HepG2 (cell line): ENCODE measurements around the gene COL9A2. TPM values are rescaled to one million over a fixed set of nuclear protein-coding genes. Genes with fewer than 3 reads are reported as not detected.

Source experiments
- HIVEP1 ChIP-seq: sonication (generic); formaldehyde crosslinking; IDR thresholded peaks from 2 replicates; pipeline ENCODE4 v1.4.0; 2020; ENCODE audit warnings: mild to moderate bottlenecking, missing genetic modification reagents
- HNRNPK ChIP-seq: fragments of 200-400 bp; formaldehyde crosslinking; IDR thresholded peaks from 2 replicates; pipeline ENCODE4 v1.6.1; 2018; ENCODE audit warnings: low read length, low read depth, moderate library complexity, mild to moderate bottlenecking; ENCODE audit not compliant: poor library complexity, severe bottlenecking
- KAT7 ChIP-seq: IDR thresholded peaks from 2 replicates; pipeline ENCODE4 v1.6.1; 2018; ENCODE audit warnings: borderline replicate concordance, missing compliant biosample characterization
- NCOR1 ChIP-seq: fragments of 200-600 bp; sonication (generic); IDR thresholded peaks from 2 replicates; pipeline ENCODE4 v1.7.0; 2017; ENCODE audit warnings: antibody characterized with exemption, low read length, borderline replicate concordance
- SIX4 ChIP-seq: sonication (generic); formaldehyde crosslinking; IDR thresholded peaks from 2 replicates; pipeline ENCODE4 v1.4.0; 2020; ENCODE audit warnings: missing genetic modification reagents
- ZNF263 ChIP-seq: sonication (generic); formaldehyde crosslinking; IDR thresholded peaks from 2 replicates; pipeline ENCODE4 v1.4.0; 2020; ENCODE audit warnings: missing genetic modification reagents
- ZNF335 ChIP-seq: sonication (generic); formaldehyde crosslinking; IDR thresholded peaks from 2 replicates; pipeline ENCODE4 v1.4.0; 2020; ENCODE audit warnings: missing genetic modification reagents
- ZNF367 ChIP-seq: sonication (generic); formaldehyde crosslinking; IDR thresholded peaks from 2 replicates; pipeline ENCODE4 v1.4.0; 2020; ENCODE audit warnings: missing genetic modification reagents, borderline replicate concordance
- ZNF546 ChIP-seq: sonication (generic); formaldehyde crosslinking; conservative IDR thresholded peaks from 2 replicates; pipeline ENCODE4 v1.8.1; 2023; ENCODE audit warnings: mild to moderate bottlenecking, missing genetic modification reagents
- ZNF850 ChIP-seq: sonication (generic); formaldehyde crosslinking; conservative IDR thresholded peaks from 2 replicates; pipeline ENCODE4 v1.9.0; 2021; ENCODE audit warnings: mild to moderate bottlenecking, missing genetic modification reagents
- polyA plus RNA-seq, 8 experiments: library from polyadenylated mRNA; depleted of rRNA in 3 of 8; stranded (reverse) in 7 of 8; unstranded in 1 of 8; fragments of >200 nt; fragmentation: Illumina TruSeq in 4 of 8; extraction: Trizol in 4 of 8; gene quantifications; 2 replicates each; pipeline versions ENCODE4 v1.2.1 to v1.2.3, GENCODE V29; 2011 to 2016; ENCODE audit warnings: low read depth in 4 of 8, missing spikeins in 1 of 8, mixed read lengths in 1 of 8; ENCODE audit not compliant: insufficient read depth in 1 of 8
- total RNA-seq, 5 experiments: library from RNA; depleted of rRNA; stranded (reverse); fragments of >200 nt; fragmentation: Illumina TruSeq; extraction: Trizol; gene quantifications; 2 replicates each; pipeline ENCODE4 v1.2.3, GENCODE V29; 2016; ENCODE audit warnings: low read depth in 1 of 5
- TF ChIP-seq, protein P1 (sequence below): IDR thresholded peaks from 2 replicates; pipeline ENCODE4 v1.6.1; 2016; ENCODE audit warnings: low read depth, missing genetic modification reagents, missing compliant biosample characterization
- TF ChIP-seq, protein P2 (sequence below): sonication (generic); formaldehyde crosslinking; IDR thresholded peaks from 2 replicates; pipeline ENCODE4 v1.4.0; 2020; ENCODE audit warnings: missing genetic modification reagents
- TF ChIP-seq, protein P3 (sequence below): sonication (generic); formaldehyde crosslinking; IDR thresholded peaks from 2 replicates; pipeline ENCODE4 v1.4.0; 2020; ENCODE audit warnings: missing genetic modification reagents, borderline replicate concordance

The COL9A2 gene
- total and polyA plus RNA-seq, 2 of the 13 experiments (the other 11 are each of a cell fraction or from before 2014, with no cell fraction given): 20.2 to 26.9 TPM

GRCh38 chr1:40257688-40258444, 59.2 kb downstream of the COL9A2 start, which contains the start of gene ZMPSTE24 (continued):
- TF ChIP-seq, protein P1, sequence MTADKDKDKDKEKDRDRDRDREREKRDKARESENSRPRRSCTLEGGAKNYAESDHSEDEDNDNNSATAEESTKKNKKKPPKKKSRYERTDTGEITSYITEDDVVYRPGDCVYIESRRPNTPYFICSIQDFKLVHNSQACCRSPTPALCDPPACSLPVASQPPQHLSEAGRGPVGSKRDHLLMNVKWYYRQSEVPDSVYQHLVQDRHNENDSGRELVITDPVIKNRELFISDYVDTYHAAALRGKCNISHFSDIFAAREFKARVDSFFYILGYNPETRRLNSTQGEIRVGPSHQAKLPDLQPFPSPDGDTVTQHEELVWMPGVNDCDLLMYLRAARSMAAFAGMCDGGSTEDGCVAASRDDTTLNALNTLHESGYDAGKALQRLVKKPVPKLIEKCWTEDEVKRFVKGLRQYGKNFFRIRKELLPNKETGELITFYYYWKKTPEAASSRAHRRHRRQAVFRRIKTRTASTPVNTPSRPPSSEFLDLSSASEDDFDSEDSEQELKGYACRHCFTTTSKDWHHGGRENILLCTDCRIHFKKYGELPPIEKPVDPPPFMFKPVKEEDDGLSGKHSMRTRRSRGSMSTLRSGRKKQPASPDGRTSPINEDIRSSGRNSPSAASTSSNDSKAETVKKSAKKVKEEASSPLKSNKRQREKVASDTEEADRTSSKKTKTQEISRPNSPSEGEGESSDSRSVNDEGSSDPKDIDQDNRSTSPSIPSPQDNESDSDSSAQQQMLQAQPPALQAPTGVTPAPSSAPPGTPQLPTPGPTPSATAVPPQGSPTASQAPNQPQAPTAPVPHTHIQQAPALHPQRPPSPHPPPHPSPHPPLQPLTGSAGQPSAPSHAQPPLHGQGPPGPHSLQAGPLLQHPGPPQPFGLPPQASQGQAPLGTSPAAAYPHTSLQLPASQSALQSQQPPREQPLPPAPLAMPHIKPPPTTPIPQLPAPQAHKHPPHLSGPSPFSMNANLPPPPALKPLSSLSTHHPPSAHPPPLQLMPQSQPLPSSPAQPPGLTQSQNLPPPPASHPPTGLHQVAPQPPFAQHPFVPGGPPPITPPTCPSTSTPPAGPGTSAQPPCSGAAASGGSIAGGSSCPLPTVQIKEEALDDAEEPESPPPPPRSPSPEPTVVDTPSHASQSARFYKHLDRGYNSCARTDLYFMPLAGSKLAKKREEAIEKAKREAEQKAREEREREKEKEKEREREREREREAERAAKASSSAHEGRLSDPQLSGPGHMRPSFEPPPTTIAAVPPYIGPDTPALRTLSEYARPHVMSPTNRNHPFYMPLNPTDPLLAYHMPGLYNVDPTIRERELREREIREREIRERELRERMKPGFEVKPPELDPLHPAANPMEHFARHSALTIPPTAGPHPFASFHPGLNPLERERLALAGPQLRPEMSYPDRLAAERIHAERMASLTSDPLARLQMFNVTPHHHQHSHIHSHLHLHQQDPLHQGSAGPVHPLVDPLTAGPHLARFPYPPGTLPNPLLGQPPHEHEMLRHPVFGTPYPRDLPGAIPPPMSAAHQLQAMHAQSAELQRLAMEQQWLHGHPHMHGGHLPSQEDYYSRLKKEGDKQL (CRISPR knock-in tag): peak; percentile 31; the same call in 1 of the 2 replicates
- TF ChIP-seq KAT7 (CRISPR knock-in tag) (peak; percentile 100), ZNF335 (peak; percentile 93), ZNF367 (CRISPR knock-in tag) (no peak), HIVEP1 (CRISPR knock-in tag) (peak; percentile 90; the same call in 1 of the 2 replicates), ZNF263 (no peak; the same call in none of the 2 replicates), ZNF546 (CRISPR knock-in tag) (peak; percentile 61; the same call in 1 of the 2 replicates), NCOR1 (peak; percentile 59; the same call in 1 of the 2 replicates), HNRNPK (no peak), SIX4 (CRISPR knock-in tag) (peak; percentile 48; the same call in 1 of the 2 replicates), ZNF850 (0 out of 2 replicates have a peak, but pooled peaks have one; percentile 85)
- TF ChIP-seq, protein P2, sequence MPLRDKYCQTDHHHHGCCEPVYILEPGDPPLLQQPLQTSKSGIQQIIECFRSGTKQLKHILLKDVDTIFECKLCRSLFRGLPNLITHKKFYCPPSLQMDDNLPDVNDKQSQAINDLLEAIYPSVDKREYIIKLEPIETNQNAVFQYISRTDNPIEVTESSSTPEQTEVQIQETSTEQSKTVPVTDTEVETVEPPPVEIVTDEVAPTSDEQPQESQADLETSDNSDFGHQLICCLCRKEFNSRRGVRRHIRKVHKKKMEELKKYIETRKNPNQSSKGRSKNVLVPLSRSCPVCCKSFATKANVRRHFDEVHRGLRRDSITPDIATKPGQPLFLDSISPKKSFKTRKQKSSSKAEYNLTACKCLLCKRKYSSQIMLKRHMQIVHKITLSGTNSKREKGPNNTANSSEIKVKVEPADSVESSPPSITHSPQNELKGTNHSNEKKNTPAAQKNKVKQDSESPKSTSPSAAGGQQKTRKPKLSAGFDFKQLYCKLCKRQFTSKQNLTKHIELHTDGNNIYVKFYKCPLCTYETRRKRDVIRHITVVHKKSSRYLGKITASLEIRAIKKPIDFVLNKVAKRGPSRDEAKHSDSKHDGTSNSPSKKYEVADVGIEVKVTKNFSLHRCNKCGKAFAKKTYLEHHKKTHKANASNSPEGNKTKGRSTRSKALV (CRISPR knock-in tag): no peak
- TF ChIP-seq, protein P3, sequence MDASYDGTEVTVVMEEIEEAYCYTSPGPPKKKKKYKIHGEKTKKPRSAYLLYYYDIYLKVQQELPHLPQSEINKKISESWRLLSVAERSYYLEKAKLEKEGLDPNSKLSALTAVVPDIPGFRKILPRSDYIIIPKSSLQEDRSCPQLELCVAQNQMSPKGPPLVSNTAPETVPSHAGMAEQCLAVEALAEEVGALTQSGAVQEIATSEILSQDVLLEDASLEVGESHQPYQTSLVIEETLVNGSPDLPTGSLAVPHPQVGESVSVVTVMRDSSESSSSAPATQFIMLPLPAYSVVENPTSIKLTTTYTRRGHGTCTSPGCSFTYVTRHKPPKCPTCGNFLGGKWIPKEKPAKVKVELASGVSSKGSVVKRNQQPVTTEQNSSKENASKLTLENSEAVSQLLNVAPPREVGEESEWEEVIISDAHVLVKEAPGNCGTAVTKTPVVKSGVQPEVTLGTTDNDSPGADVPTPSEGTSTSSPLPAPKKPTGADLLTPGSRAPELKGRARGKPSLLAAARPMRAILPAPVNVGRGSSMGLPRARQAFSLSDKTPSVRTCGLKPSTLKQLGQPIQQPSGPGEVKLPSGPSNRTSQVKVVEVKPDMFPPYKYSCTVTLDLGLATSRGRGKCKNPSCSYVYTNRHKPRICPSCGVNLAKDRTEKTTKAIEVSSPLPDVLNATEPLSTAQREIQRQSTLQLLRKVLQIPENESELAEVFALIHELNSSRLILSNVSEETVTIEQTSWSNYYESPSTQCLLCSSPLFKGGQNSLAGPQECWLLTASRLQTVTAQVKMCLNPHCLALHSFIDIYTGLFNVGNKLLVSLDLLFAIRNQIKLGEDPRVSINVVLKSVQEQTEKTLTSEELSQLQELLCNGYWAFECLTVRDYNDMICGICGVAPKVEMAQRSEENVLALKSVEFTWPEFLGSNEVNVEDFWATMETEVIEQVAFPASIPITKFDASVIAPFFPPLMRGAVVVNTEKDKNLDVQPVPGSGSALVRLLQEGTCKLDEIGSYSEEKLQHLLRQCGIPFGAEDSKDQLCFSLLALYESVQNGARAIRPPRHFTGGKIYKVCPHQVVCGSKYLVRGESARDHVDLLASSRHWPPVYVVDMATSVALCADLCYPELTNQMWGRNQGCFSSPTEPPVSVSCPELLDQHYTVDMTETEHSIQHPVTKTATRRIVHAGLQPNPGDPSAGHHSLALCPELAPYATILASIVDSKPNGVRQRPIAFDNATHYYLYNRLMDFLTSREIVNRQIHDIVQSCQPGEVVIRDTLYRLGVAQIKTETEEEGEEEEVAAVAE (CRISPR knock-in tag): peak; percentile 86
